HG03064 (cell line): ENCODE measurements around the gene HTT.
A peak's percentile ranks its signal among the peaks of the same experiment; 100 is the strongest.

ENCODE experiments used
- ATAC-seq: cut with Tn5 transposase; IDR thresholded peaks from one replicate; pipeline ENCODE4 v1.9.1; 2021; ENCODE audit warnings: low read depth; ENCODE audit not compliant: unreplicated experiment

HTT gene

GRCh38 chr4:3285558-3286334 is 211.3 kb downstream of the HTT start:
- ATAC-seq: no peak

GRCh38 chr4:3286335-3287175 is 212.1 kb downstream of the HTT start:
- ATAC-seq: peak; percentile 80

GRCh38 chr4:3287271-3287971 is 212.9 kb downstream of the HTT start:
- ATAC-seq: no peak

- no peak for ATAC-seq
These were observed 213.6 kb downstream of the HTT start for GRCh38 chr4:3287972-3288570.

GRCh38 chr4:3288571-3289094 is 214.2 kb downstream of the HTT start:
- no peak for ATAC-seq

GRCh38 chr4:3290476-3290875 is 216.0 kb downstream of the HTT start:
- no peak for ATAC-seq

- no peak for ATAC-seq
These were observed 216.4 kb downstream of the HTT start for GRCh38 chr4:3290889-3291321.

GRCh38 chr4:3291411-3291968 is 217.0 kb downstream of the HTT start:
- no peak for ATAC-seq

- ATAC-seq: peak; percentile 25
These were observed 217.6 kb downstream of the HTT start for GRCh38 chr4:3291969-3292570.

- ATAC-seq: peak; percentile 76
These were observed 218.3 kb downstream of the HTT start, which contains the start of gene RGS12 for GRCh38 chr4:3292571-3293400. RGS12 (plus strand) TSS chr4:3293021; CDS start chr4:3316171, 23,150 bp downstream.
